Esophagus muscularis mucosa (tissue), 3 donors: Measurements from ENCODE around the gene UCN2.

Experiments used
- POLR2AphosphoS5 ChIP-seq, 2 donors: sonication (generic); formaldehyde crosslinking; IDR thresholded peaks; one replicate each; pipeline ENCODE4 v1.6.1; 2017; ENCODE audit warnings: antibody characterized with exemption in 2 of 2
- TF ChIP-seq, protein P1 (sequence below), 3 experiments: fragments of 200-600 bp in 2 of 3; fragments of 450-650 bp in 1 of 3; sonication (generic) in 2 of 3; IDR thresholded peaks; one replicate each; pipeline ENCODE4 v1.5.1; 2017 to 2019; ENCODE audit warnings: antibody characterized with exemption in 3 of 3, mild to moderate bottlenecking in 2 of 3, moderate library complexity in 1 of 3

DNA sequence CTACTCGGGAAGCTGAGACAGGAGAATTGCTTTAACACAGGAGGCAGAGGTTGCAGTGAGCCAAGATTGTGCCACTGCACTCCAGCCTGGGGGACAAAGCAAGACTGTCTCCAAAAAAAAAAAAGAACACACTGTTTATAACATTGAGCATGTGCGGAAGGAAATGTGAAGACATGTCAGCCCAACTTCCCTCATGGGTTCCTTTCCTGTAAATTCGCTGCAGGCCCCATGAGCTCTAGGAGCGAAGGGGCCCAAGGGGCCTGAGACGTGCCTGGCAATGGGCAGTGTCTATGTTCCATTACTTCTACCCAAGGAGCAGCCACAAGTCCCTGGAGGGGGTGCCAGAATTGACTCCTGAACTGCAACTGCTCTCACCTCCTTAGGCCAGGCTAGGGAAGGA is 10.2 kb downstream of the UCN2 start:
- TF ChIP-seq, protein P1, sequence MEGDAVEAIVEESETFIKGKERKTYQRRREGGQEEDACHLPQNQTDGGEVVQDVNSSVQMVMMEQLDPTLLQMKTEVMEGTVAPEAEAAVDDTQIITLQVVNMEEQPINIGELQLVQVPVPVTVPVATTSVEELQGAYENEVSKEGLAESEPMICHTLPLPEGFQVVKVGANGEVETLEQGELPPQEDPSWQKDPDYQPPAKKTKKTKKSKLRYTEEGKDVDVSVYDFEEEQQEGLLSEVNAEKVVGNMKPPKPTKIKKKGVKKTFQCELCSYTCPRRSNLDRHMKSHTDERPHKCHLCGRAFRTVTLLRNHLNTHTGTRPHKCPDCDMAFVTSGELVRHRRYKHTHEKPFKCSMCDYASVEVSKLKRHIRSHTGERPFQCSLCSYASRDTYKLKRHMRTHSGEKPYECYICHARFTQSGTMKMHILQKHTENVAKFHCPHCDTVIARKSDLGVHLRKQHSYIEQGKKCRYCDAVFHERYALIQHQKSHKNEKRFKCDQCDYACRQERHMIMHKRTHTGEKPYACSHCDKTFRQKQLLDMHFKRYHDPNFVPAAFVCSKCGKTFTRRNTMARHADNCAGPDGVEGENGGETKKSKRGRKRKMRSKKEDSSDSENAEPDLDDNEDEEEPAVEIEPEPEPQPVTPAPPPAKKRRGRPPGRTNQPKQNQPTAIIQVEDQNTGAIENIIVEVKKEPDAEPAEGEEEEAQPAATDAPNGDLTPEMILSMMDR (IDR thresholded peaks at IDR 0.05): no peak
- TF ChIP-seq POLR2AphosphoS5 (IDR thresholded peaks at IDR 0.05): no peak
